C4-2B (cell line): ENCODE measurements around the gene PRPF39.

ENCODE experiments used
- H3K27ac ChIP-seq: fragments of 450-650 bp; 2 replicates; pipeline ENCODE4 v1.5.1; 2017
- ZFX ChIP-seq: fragments of 450-650 bp; IDR thresholded peaks from 2 replicates; pipeline ENCODE4 v1.6.1; 2017
- TF ChIP-seq, protein P1 (sequence below): fragments of 450-650 bp; conservative IDR thresholded peaks from 2 replicates; pipeline ENCODE4 v1.5.1; 2017; ENCODE audit warnings: mild to moderate bottlenecking

Gene PRPF39

DNA sequence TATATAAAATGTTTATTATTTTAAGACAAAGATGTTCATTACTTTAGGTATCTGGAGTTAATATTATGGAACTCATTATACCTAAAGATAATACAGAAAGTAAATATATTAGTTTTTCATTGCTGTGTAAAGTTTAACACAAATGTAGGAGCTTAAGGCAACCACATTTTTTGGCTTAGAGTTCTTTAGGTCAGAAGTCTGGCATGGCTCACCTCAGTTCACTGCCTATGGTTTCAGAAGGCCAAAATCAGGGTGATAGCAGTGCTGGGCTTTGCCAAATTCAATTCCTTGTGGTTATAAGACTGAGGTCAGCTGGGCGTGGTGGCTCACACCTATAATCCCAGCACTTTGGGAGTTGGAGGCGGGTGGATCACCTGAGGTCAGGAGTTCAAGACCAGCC lies 35.5 kb upstream of the PRPF39 start:
- TF ChIP-seq, protein P1, sequence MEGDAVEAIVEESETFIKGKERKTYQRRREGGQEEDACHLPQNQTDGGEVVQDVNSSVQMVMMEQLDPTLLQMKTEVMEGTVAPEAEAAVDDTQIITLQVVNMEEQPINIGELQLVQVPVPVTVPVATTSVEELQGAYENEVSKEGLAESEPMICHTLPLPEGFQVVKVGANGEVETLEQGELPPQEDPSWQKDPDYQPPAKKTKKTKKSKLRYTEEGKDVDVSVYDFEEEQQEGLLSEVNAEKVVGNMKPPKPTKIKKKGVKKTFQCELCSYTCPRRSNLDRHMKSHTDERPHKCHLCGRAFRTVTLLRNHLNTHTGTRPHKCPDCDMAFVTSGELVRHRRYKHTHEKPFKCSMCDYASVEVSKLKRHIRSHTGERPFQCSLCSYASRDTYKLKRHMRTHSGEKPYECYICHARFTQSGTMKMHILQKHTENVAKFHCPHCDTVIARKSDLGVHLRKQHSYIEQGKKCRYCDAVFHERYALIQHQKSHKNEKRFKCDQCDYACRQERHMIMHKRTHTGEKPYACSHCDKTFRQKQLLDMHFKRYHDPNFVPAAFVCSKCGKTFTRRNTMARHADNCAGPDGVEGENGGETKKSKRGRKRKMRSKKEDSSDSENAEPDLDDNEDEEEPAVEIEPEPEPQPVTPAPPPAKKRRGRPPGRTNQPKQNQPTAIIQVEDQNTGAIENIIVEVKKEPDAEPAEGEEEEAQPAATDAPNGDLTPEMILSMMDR, result no peak
- TF ChIP-seq ZFX, result no peak

DNA sequence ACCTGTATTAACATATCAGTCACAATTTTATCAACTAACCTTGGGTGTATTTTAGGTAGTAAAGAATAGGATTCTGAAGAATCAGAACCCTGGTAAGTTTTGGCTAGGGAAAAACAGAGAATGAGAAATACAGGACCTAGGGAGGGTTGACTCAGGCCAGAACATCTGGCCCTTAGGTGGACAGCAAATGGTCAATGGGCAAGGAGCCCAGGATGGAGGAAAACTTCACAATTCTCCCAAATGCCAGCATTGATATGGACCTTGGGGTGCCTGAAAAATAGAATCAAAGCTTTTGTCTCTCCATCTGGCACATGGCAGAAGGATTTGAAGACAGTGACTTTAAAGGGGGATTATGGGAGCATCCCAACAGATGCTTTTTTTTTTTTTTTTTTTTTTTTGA lies 32.7 kb upstream of the PRPF39 start:
- no peak overlapping the region for H3K27ac ChIP-seq
- TF ChIP-seq ZFX, result no peak
- TF ChIP-seq, protein P1, result no peak

More for the DNA sequence above, 35.5 kb upstream of the PRPF39 start:
- H3K27ac ChIP-seq, result no peak overlapping the region

DNA sequence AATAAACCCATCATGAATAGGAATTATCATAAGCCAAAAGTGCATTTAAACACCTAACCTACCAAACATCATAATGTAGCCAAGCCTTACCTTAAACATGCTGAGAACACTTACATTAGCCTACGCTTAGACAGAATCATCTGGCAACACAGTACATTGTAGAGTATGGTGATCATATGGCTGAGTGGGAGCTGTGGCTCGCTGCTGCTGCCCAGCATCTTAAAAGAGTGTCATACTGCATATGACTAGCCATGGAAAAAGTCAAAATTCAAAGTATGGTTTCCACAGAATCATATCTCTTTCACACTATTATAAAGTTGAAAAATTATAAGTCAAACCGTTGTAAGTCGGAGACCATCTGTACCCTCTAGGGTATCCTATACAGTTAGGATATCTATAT lies 32.0 kb upstream of the PRPF39 start:
- TF ChIP-seq ZFX, result no peak
- TF ChIP-seq, protein P1, result no peak

DNA sequence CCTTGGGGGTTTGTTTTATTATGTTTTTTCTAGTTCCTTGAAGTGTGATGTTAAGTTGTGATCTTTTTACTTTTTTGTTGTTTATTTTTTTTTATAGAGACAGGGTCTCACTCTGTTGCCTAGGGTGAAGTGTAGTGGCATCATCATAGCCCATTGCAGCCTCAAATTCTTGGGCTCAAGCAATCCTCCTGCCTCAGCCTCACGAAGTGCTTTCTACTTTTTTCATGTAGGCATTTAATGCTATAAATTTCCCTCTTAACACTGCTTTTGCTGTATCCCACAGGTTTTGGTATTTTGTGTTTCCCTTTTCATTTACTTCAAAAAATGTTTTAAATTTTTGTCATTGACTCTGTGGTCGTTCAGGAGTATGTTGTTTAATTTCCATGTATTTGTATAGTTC lies 26.6 kb upstream of the PRPF39 start:
- TF ChIP-seq, protein P1, result no peak
- no peak for TF ChIP-seq ZFX
- no peak overlapping the region for H3K27ac ChIP-seq

More for the DNA sequence above, 32.0 kb upstream of the PRPF39 start:
- no peak overlapping the region for H3K27ac ChIP-seq

DNA sequence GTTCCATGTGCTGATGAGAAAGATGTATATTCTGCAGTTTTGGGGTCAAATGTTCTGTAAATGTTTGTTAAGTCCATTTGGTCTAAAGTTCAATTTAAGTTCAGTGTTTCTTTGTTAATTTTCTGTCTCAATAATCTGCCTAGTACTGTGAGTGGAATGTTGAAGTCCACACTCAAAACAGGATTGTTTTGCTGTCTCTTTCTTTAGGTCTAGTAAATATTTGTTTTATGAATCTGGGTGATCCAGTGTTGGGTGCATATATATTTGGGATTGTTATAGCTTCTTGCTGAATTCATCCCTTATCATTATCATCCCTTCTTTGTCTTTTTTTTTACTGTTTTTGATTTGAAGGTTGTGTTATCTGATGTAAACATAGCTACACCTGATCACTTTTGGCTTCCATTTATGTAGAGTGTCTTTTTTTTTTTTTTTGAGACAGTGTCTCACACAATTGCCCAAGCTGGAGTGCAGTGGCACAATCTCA lies 26.0 kb upstream of the PRPF39 start:
- no peak overlapping the region for H3K27ac ChIP-seq
- TF ChIP-seq ZFX, result no peak

DNA sequence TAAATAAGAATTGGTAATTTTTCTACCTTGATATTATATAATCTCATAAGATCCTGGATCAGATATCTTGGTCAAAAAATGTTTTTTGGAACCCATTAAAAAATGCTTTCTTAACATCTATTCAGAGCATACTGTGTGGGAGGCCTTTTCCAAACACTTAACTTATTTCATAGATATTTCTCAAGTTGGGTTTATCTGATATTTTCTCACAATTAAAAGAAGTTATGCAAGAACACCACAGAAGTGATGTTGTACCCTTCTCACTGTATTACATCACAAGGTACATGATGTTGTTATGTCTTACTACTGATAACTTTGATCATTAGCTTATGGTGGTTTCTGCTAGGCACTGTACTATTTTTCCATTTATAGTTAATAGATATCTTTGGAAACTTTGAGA lies 23.4 kb upstream of the PRPF39 start:
- TF ChIP-seq, protein P1, result no peak
- no peak for TF ChIP-seq ZFX
- no peak overlapping the region for H3K27ac ChIP-seq

DNA sequence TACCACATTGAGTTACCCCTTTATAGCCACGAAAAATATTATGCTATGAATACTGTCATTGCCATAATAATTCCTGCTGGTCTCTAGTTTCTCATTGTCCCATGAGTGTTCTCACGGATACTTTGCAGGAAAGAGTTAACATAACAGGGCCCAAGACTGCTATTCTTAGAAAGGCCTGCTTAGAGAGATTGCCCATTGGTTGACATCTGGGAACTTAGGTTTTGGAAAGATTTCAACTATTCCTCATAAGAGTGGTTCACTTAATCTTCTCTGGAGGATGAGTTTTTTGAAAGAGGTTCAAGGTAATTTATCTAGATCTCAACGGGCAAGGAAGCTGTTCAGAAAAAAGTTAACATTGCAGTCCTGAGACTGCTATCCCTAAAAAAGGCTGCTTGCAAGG lies 18.4 kb upstream of the PRPF39 start:
- H3K27ac ChIP-seq, result no peak overlapping the region
- no peak for TF ChIP-seq ZFX
- TF ChIP-seq, protein P1, result no peak

DNA sequence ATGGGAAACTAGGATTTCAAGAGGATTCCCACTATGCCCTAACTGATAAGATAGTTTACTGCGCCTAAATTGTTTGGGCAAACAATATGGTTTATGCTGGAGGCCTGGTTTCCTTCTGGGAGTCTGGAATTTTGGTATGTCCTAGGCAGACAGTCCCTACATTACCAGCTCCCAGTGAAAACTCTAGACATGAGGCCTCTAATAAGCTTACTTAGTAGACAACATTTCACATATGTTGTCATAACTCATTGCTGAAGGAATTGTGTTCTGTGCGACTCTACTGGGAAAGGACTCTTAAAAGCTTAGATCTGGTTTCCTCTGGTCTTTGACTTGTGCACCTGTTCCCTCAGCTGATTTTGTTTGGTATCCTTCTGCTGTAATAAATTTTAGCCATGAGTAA lies 18.0 kb upstream of the PRPF39 start:
- TF ChIP-seq, protein P1, result no peak
- TF ChIP-seq ZFX, result no peak
- no peak overlapping the region for H3K27ac ChIP-seq
